H1 (cell line): Measurements from ENCODE around the gene RNF224. TPM values are rescaled to one million over a fixed set of nuclear protein-coding genes. Genes with fewer than 3 reads are reported as not detected.

Experiments used
- CTCF ChIA-PET: fragments of 300-600 bp; sonication (Branson Sonifier 250); formaldehyde crosslinking; loops from one replicate; lab custom pipeline; 2021; ENCODE audit not compliant: partially characterized antibody; lab: Charles Lee
- POLR2A ChIA-PET: fragments of 300-600 bp; sonication (Branson Sonifier 250); formaldehyde crosslinking; loops from one replicate; lab custom pipeline; 2021; ENCODE audit warnings: inconsistent platforms; ENCODE audit not compliant: partially characterized antibody; lab: Charles Lee
- DNase-seq, 2 experiments: peaks; one replicate each; pipeline versions ENCODE4 v3.0.0 to v3.0.0-alpha.2; 2010 to 2022; ENCODE audit warnings: low spot score in 2 of 2, low read depth in 1 of 2, mixed read lengths in 1 of 2
- FAIRE-seq: peaks from 2 replicates; lab custom pipeline; 2011; peaks lifted over from hg19 to GRCh38; lab: Jason Lieb, UNC
- H2AFZ ChIP-seq: 2 replicates; pipeline ENCODE4 v1.8.1; 2012; ENCODE audit warnings: low read length, inconsistent platforms
- H2AK5ac ChIP-seq: 2 replicates; pipeline ENCODE4 v1.6.1; 2013; ENCODE audit warnings: low read depth, low read length
- H2BK120ac ChIP-seq: replicated peaks from 2 replicates; pipeline ENCODE3; 2013; ENCODE audit warnings: low read depth, low read length, inconsistent platforms
- H2BK12ac ChIP-seq: 2 replicates; pipeline ENCODE4 v1.6.1; 2013; ENCODE audit warnings: low read depth, low read length
- H2BK15ac ChIP-seq: 2 replicates; pipeline ENCODE4 v1.6.1; 2013; ENCODE audit warnings: low read length
- H2BK20ac ChIP-seq: 2 replicates; pipeline ENCODE4 v1.6.1; 2013; ENCODE audit warnings: low read length
- H2BK5ac ChIP-seq: 2 replicates; pipeline ENCODE4 v1.6.1; 2013; ENCODE audit warnings: low read depth, low read length
- H3K14ac ChIP-seq: 2 replicates; pipeline ENCODE4 v1.6.1; 2013; ENCODE audit warnings: inconsistent platforms; ENCODE audit not compliant: insufficient read length
- H3K18ac ChIP-seq: 2 replicates; pipeline ENCODE4 v1.6.1; 2013; ENCODE audit warnings: low read length; ENCODE audit errors: extremely low read depth
- H3K23ac ChIP-seq: 2 replicates; pipeline ENCODE4 v1.6.1; 2013; ENCODE audit warnings: inconsistent platforms; ENCODE audit not compliant: insufficient read length
- H3K23me2 ChIP-seq: 2 replicates; pipeline ENCODE4 v1.6.1; 2013; ENCODE audit warnings: low read depth, low read length
- H3K27ac ChIP-seq: 2 replicates; pipeline ENCODE4 v1.6.1; 2011; ENCODE audit warnings: low read depth, low read length, inconsistent platforms
- H3K27me3 ChIP-seq, 4 experiments: replicated peaks in 1 of 4; 1 replicate in 1 of 4; 2 replicates in 3 of 4; pipeline versions ENCODE4 v1.6.1 to v1.8.1; 2011 to 2013; ENCODE audit warnings: low read length in 3 of 4, mild to moderate bottlenecking in 3 of 4, inconsistent platforms in 2 of 4, mixed read lengths in 2 of 4, moderate library complexity in 1 of 4; ENCODE audit not compliant: control insufficient read depth in 3 of 4, insufficient read depth in 3 of 4; ENCODE audit errors: extremely low read depth in 1 of 4
- H3K36me3 ChIP-seq, 4 experiments: 2 replicates each; pipeline versions ENCODE4 v1.6.1 to v1.8.1; 2011 to 2013; ENCODE audit warnings: mild to moderate bottlenecking in 4 of 4, low read length in 3 of 4, moderate library complexity in 2 of 4, control low read depth in 1 of 4, inconsistent platforms in 1 of 4; ENCODE audit not compliant: insufficient read depth in 4 of 4, control insufficient read depth in 2 of 4
- H3K4ac ChIP-seq: replicated peaks from 2 replicates; pipeline ENCODE3; 2013; ENCODE audit warnings: low read length, low read depth, mixed read lengths, inconsistent platforms; ENCODE audit not compliant: insufficient read length
- H3K4me1 ChIP-seq, 4 experiments: replicated peaks in 1 of 4; 1 replicate in 1 of 4; 2 replicates in 3 of 4; pipeline versions ENCODE4 v1.6.1 to v1.8.1; 2011 to 2013; ENCODE audit warnings: low read length in 3 of 4, inconsistent platforms in 2 of 4, mixed read lengths in 1 of 4; ENCODE audit not compliant: insufficient read depth in 4 of 4, control insufficient read depth in 3 of 4
- H3K4me2 ChIP-seq, 2 experiments: 2 replicates each; pipeline versions ENCODE4 v1.6.1 to v1.8.1; 2011 to 2013; ENCODE audit warnings: low read depth in 2 of 2, low read length in 2 of 2, control low read depth in 1 of 2, inconsistent platforms in 1 of 2, mild to moderate bottlenecking in 1 of 2; ENCODE audit not compliant: insufficient read depth in 1 of 2
- H3K4me3 ChIP-seq, 4 experiments: fragments of 200-600, 300-600 bp in 1 of 4; sonication (generic), shearing (Covaris generic), sonication (Bioruptor Twin) in 1 of 4; 2 replicates each; pipeline versions ENCODE4 v1.5.1 to v1.8.1; 2011 to 2016; ENCODE audit warnings: low read length in 4 of 4, low read depth in 3 of 4, control low read depth in 2 of 4, inconsistent platforms in 2 of 4, mild to moderate bottlenecking in 2 of 4, mixed read lengths in 1 of 4, moderate library complexity in 1 of 4; ENCODE audit not compliant: insufficient read depth in 2 of 4; ENCODE audit errors: extremely low read depth in 1 of 4
- H3K56ac ChIP-seq: replicated peaks from 2 replicates; pipeline ENCODE3; 2013; ENCODE audit warnings: low read depth, mild to moderate bottlenecking, mixed read lengths, low read length, inconsistent platforms; ENCODE audit not compliant: insufficient read length
- H3K79me1 ChIP-seq: 2 replicates; pipeline ENCODE4 v1.6.1; 2013; ENCODE audit warnings: low read depth, low read length, control low read depth
- H3K79me2 ChIP-seq, 2 experiments: 2 replicates each; pipeline versions ENCODE4 v1.6.1 to v1.8.1; 2012 to 2013; ENCODE audit warnings: low read length in 2 of 2, mild to moderate bottlenecking in 2 of 2, inconsistent platforms in 1 of 2; ENCODE audit not compliant: insufficient read depth in 2 of 2, control insufficient read depth in 1 of 2
- H3K9ac ChIP-seq, 4 experiments: replicated peaks in 1 of 4; 1 replicate in 1 of 4; 2 replicates in 3 of 4; pipeline versions ENCODE4 v1.6.1 to v1.8.1; 2011 to 2013; ENCODE audit warnings: low read depth in 3 of 4, low read length in 3 of 4, control low read depth in 2 of 4, mild to moderate bottlenecking in 2 of 4, moderate library complexity in 2 of 4, inconsistent platforms in 1 of 4; ENCODE audit errors: extremely low read depth in 1 of 4
- H3K9me3 ChIP-seq, 2 experiments: 2 replicates each; pipeline versions ENCODE4 v1.6.1 to v1.8.1; 2012 to 2013; ENCODE audit warnings: mild to moderate bottlenecking in 2 of 2, moderate library complexity in 2 of 2, control low read depth in 1 of 2, inconsistent platforms in 1 of 2, low read depth in 1 of 2, low read length in 1 of 2, mixed read lengths in 1 of 2; ENCODE audit not compliant: insufficient read depth in 2 of 2
- H4K20me1 ChIP-seq, 2 experiments: replicated peaks in 1 of 2; 2 replicates each; pipeline versions ENCODE3 to v1.8.1; 2011 to 2013; ENCODE audit warnings: inconsistent platforms in 2 of 2, low read length in 2 of 2, mild to moderate bottlenecking in 1 of 2; ENCODE audit not compliant: insufficient read depth in 2 of 2, control insufficient read depth in 1 of 2
- H4K5ac ChIP-seq: 2 replicates; pipeline ENCODE4 v1.6.1; 2013; ENCODE audit warnings: low read length, low read depth, mixed read lengths, inconsistent platforms; ENCODE audit not compliant: insufficient read length
- H4K8ac ChIP-seq: 2 replicates; pipeline ENCODE4 v1.8.0; 2013; ENCODE audit warnings: mild to moderate bottlenecking, moderate library complexity, low read length, inconsistent platforms; ENCODE audit not compliant: insufficient read depth; ENCODE audit errors: extremely low read depth
- H4K91ac ChIP-seq: replicated peaks from 2 replicates; pipeline ENCODE3; 2013; ENCODE audit warnings: low read length, mixed read lengths, inconsistent platforms; ENCODE audit not compliant: insufficient read length
- CEBPB ChIP-seq: IDR thresholded peaks from 2 replicates; pipeline ENCODE4 v1.6.1; 2012; ENCODE audit warnings: low read depth, low read length
- JUND ChIP-seq: IDR thresholded peaks from 2 replicates; pipeline ENCODE4 v1.6.1; 2011; ENCODE audit warnings: mild to moderate bottlenecking, improper control_type of control experiment, low read length
- KDM1A ChIP-seq: fragments of 200-600, 300-600 bp; sonication (generic); IDR thresholded peaks from 2 replicates; pipeline ENCODE4 v1.7.1; 2016; ENCODE audit warnings: mild to moderate bottlenecking, low read length, borderline replicate concordance
- KDM5A ChIP-seq: fragments of 200-600 bp; IDR thresholded peaks from 2 replicates; pipeline ENCODE4 v1.7.1; 2012; ENCODE audit warnings: mild to moderate bottlenecking, low read length, inconsistent platforms, mixed read lengths
- POLR2A ChIP-seq, 2 experiments: IDR thresholded peaks; 1 replicate in 1 of 2; 2 replicates in 1 of 2; pipeline ENCODE4 v1.6.1; 2011; ENCODE audit warnings: low read depth in 2 of 2, low read length in 2 of 2, mild to moderate bottlenecking in 2 of 2; ENCODE audit errors: control extremely low read depth in 1 of 2
- RXRA ChIP-seq: IDR thresholded peaks from 2 replicates; pipeline ENCODE4 v1.6.1; 2011; ENCODE audit warnings: low read depth, mild to moderate bottlenecking, low read length, moderate library complexity; ENCODE audit not compliant: insufficient read depth
- SIRT6 ChIP-seq: IDR thresholded peaks from one replicate; pipeline ENCODE4 v1.7.1; 2012; ENCODE audit warnings: low read length, inconsistent platforms
- SUZ12 ChIP-seq: fragments of 200-600 bp; sonication (generic); IDR thresholded peaks from 2 replicates; pipeline ENCODE4 v1.6.1; 2012; ENCODE audit warnings: mild to moderate bottlenecking, inconsistent platforms, low read length, moderate library complexity, mixed read lengths
- TAF1 ChIP-seq: IDR thresholded peaks from 2 replicates; pipeline ENCODE4 v1.6.1; 2011; ENCODE audit warnings: mild to moderate bottlenecking, low read depth, low read length
- YY1 ChIP-seq: IDR thresholded peaks from 2 replicates; pipeline ENCODE4 v1.6.1; 2011; ENCODE audit warnings: low read depth, mild to moderate bottlenecking, low read length
- WGBS, 2 experiments: shearing (Covaris generic) in 1 of 2; methylation state at CpG; one replicate each; pipeline versions ENCODE4 v1.1.6 to v1.1.7; 2013 to 2015; ENCODE audit warnings: low lambda C conversion rate in 2 of 2, mixed read lengths in 2 of 2, inconsistent platforms in 1 of 2, low coverage in 1 of 2, missing lambda C conversion rate in 1 of 2; ENCODE audit not compliant: insufficient replicate concordance in 2 of 2, insufficient coverage in 1 of 2, insufficient read length in 1 of 2; ENCODE audit errors: extremely low coverage in 1 of 2, missing lambda C conversion rate in 1 of 2; 5-methylcytosine and 5-hydroxymethylcytosine counted together
- polyA plus RNA-seq, 7 experiments: library from polyadenylated mRNA; depleted of rRNA in 3 of 7; stranded (reverse) in 5 of 7; unstranded in 2 of 7; fragments of >200 nt in 5 of 7; fragments of 200-250 nt in 2 of 7; gene quantifications; 1 replicate in 5 of 7; 2 replicates in 1 of 7; 4 replicates in 1 of 7; pipeline versions ENCODE4 v1.2.1 to v1.2.3, GENCODE V29; 2011 to 2013; ENCODE audit warnings: missing spikeins in 2 of 7, mixed read lengths in 2 of 7
- total RNA-seq: library from RNA; stranded (reverse); fragmentation: NEBNext Ultra II Directional; extraction: Animal tissue kit (Norgen Biotek cat#: 25700); gene quantifications from 2 replicates; pipeline ENCODE4 v1.2.1, GENCODE V29; 2021

Gene RNF224
- total and polyA plus RNA-seq, 2 of the 8 experiments (the other 6 are each of a cell fraction or from before 2014, with no cell fraction given): 0.24 TPM; not detected in 1

DNA sequence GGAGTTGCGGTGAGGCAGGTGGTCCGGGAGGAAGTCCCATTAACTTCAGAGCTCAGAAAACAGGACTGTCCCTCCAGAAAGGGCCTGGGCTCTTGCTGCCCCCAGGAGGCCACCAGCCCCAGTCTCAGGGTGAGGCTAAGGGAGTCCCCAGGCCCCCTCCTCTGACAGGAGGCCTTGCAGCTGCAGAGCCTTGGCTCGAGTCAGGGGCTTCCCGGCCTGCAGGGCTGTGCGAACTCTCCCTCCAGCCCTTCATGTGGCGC lies 20.5 kb downstream of the RNF224 start:
- Histone ChIP-seq H2BK120ac (no peak overlapping the region), H3K4me1 (peaks cover 0 to 20% (median 16%) of the 10 kb centered on the region in 4 experiments; a peak in 5 of 7 replicates), H3K27ac (no peak overlapping the region), H2BK20ac (no peak overlapping the region), H3K4me3 (no peak overlapping the region), H3K9me3 (no peaks in the 10 kb centered on the region), H4K8ac (no peak overlapping the region), H3K4me2 (no peak overlapping the region), H2AK5ac (no peak overlapping the region), H3K27me3 (no peaks in the 10 kb centered on the region; a peak in 2 of 7 replicates), H3K9ac (no peak overlapping the region), H3K23me2 (no peaks in the 10 kb centered on the region), H4K5ac (no peak overlapping the region), H2BK5ac (no peak overlapping the region), H3K23ac (no peak overlapping the region), H3K79me2 (no peaks in the 10 kb centered on the region; a peak in 1 of 4 replicates), H2BK15ac (no peak overlapping the region), H3K18ac (no peak overlapping the region), H3K56ac (no peak overlapping the region), H3K4ac (no peak overlapping the region), H3K79me1 (no peaks in the 10 kb centered on the region; the same call in none of the 2 replicates), H3K36me3 (peaks cover 2 to 9% (median 7%) of the 10 kb centered on the region in 4 experiments; a peak in 5 of 8 replicates), H3K14ac (no peak overlapping the region), H2AFZ (no peak overlapping the region), H4K91ac (no peak overlapping the region), H4K20me1 (peaks cover 6 to 10% of the 10 kb centered on the region in 2 experiments), H2BK12ac (no peak overlapping the region)
- POLR2A ChIA-PET: interaction anchor here (1.1 to 69.9 kb wide), 4 partner anchors 9 to 54 kb away, joined by 3 to 1462 read pairs (median 733); partner anchors contain the start of genes CYSRT1, NDOR1, NELFB and RNF208
- no peak for TF ChIP-seq CEBPB
- no peak for TF ChIP-seq RXRA
- TF ChIP-seq YY1: no peak
- TF ChIP-seq SUZ12: no peak
- no peak for TF ChIP-seq JUND
- TF ChIP-seq KDM1A: no peak
- TF ChIP-seq TAF1: no peak
- TF ChIP-seq SIRT6: no peak
- no peak for TF ChIP-seq KDM5A
- TF ChIP-seq POLR2A (IDR thresholded peaks at IDR 0.05; ENCODE audit: control extremely low read depth in 1 of 2, low read depth in 2 of 2, low read length in 2 of 2): no peak
- CTCF ChIA-PET: interaction anchor here (0.8 to 3.3 kb wide), 6 partner anchors 8 to 58 kb away, joined by 3 to 26 read pairs (median 4); partner anchors contain the start of gene RNF224
- DNase-seq: no peak
- FAIRE-seq: no peak
- WGBS, 2 experiments: 94% methylated on average over 6 of the region's 6 CpGs; no CpG with 5 or more reads in 1 of the 2 experiments
